Astrocyte of the cerebellum (primary cell): ENCODE data around the gene SEC23A.
"Not testable (repeated sequence)": the region's sequence is repeated elsewhere in the genome, so short reads cannot be mapped to it uniquely, and the experiment has no call there.

Source experiments
- DNase-seq: peaks from one replicate; pipeline ENCODE4 v3.0.0-alpha.2; 2011; ENCODE audit warnings: low read depth
- H3K4me3 ChIP-seq: 2 replicates; pipeline ENCODE4 v1.5.1; 2011; ENCODE audit warnings: mild to moderate bottlenecking, low read depth, low read length, moderate library complexity
- in situ Hi-C: cut with HindIII; loops from 2 replicates; pipeline ENCODE4 v1.10.0; 2017; ENCODE audit warnings: low sequenced_read_pairs
- TF ChIP-seq, protein P1 (sequence below): IDR thresholded peaks from 2 replicates; pipeline ENCODE4 v1.5.1; 2012; ENCODE audit warnings: low read length, low read depth, moderate library complexity, mild to moderate bottlenecking; ENCODE audit errors: missing control alignments

The SEC23A gene

GRCh38 chr14:39087493-39087892, 15.5 kb downstream of the SEC23A start:
- TF ChIP-seq, protein P1, sequence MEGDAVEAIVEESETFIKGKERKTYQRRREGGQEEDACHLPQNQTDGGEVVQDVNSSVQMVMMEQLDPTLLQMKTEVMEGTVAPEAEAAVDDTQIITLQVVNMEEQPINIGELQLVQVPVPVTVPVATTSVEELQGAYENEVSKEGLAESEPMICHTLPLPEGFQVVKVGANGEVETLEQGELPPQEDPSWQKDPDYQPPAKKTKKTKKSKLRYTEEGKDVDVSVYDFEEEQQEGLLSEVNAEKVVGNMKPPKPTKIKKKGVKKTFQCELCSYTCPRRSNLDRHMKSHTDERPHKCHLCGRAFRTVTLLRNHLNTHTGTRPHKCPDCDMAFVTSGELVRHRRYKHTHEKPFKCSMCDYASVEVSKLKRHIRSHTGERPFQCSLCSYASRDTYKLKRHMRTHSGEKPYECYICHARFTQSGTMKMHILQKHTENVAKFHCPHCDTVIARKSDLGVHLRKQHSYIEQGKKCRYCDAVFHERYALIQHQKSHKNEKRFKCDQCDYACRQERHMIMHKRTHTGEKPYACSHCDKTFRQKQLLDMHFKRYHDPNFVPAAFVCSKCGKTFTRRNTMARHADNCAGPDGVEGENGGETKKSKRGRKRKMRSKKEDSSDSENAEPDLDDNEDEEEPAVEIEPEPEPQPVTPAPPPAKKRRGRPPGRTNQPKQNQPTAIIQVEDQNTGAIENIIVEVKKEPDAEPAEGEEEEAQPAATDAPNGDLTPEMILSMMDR = no peak
- DNase-seq = no peak
- in situ Hi-C loops = no loop called here
- no peak overlapping the region for H3K4me3 ChIP-seq

DNA sequence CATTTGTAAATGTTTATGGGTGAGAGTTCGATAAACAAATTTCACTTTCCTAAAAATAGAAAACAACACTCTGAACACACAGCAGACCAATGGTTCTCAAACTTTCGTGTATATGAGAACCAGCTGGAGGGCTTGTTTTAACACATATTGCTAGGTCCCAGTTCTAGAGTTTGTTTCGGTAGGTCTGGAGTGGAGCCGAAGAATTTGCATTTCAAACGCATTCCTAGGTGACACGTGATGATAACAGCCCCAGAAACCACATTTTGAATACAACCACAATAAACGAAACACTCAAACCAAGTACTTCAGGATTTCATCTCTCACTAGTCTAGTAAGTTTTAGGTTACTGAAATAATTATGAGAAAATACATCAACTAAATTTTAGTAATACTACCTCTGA, 17.1 kb downstream of the SEC23A start:
- DNase-seq = peak; percentile 55
- TF ChIP-seq, protein P1 = no peak
- no peak overlapping the region for H3K4me3 ChIP-seq
- in situ Hi-C loops = no loop called here

DNA sequence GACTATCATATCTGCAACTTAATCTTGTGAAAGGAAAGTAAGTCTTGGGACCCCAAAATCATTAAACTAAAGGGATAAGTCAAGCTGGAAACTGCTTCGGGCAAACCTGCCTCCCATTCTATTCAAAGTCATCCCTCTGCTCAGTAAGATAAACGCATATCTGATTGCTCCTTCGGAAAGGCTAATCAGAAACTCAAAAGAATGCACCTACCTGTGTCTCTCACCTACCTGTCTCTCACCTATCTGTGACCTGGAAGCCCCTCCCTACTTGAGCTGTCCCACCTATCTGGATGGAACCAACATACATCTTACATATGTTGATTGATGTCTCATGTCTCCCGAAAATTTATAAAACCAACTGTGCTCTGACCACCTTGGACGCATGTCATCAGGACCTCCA, 19.9 kb downstream of the SEC23A start:
- TF ChIP-seq, protein P1 = no peak
- in situ Hi-C loops = no loop called here
- DNase-seq = no peak
- H3K4me3 ChIP-seq = no peak overlapping the region

DNA sequence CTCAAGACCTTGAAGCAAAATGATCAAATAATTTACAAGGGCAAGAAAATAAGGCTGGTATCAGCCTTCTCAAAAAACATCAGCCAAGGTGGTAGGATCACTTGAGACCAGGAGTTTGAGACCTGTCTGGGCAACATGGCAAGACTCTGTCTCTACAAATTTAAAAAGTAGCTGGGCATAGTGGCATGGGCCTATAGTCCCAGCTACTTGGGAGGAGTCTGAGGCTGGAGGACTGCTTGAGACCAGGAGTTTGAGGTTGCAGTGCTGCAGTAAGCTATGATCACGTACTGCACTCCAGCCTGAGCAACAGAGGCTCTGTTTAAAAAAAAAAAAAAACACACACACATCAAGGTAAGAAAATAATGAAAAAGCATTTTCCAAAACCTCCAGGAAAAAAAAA, 22.1 kb downstream of the SEC23A start:
- DNase-seq = no peak
- H3K4me3 ChIP-seq = no peak overlapping the region
- in situ Hi-C loops = no loop called here
- TF ChIP-seq, protein P1 = no peak

DNA sequence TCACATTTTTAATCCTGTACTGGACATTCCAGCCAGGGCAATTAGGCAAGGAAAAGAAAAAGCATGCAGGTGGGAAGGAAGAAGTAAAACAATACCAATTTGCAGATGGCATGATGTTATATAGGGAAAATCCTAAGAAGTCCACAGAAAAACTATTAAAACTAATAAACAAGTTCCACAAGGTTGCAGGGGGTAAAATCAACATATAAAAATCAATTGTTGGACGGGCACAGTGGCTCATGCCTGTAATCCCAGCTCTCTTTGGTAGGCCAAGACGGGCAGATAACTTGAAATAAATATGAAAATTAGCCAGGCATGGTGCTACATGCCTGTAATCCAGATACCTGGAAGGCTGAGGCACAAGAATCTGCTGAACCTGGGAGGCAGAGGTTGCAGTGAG, 31.9 kb downstream of the SEC23A start:
- in situ Hi-C loops = no loop called here
- no peak for DNase-seq
- TF ChIP-seq, protein P1 = no peak
- H3K4me3 ChIP-seq = no peak overlapping the region

DNA sequence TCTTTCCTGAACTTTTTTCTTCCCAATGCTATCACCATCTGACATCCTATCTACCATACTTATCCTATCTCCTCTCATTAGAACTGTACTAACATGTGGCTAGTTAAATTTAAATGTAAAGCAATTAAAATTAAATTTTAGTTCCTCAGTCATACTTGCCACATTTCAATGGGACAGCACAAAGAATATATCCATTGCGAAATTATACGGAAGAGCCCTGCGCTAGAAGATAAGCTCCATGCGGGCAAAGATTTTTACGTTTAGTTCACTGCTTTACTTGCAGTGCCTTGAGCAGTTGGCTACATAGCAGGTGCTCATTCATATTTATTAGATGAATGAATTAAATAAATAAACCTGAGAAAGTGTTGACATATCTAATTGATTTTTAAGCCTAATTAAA, 33.1 kb downstream of the SEC23A start:
- TF ChIP-seq, protein P1 = no peak
- DNase-seq = no peak
- in situ Hi-C loops = no loop called here
- H3K4me3 ChIP-seq = no peak overlapping the region

GRCh38 chr14:39069169-39069805, 33.7 kb downstream of the SEC23A start:
- DNase-seq, in situ Hi-C loops, H3K4me3 ChIP-seq: not testable (repeated sequence)
